GM18858 (cell line): ENCODE data around the gene MICAL2.

Source experiments
- ATAC-seq: cut with Tn5 transposase; IDR thresholded peaks from one replicate; pipeline ENCODE4 v1.9.1; 2021; ENCODE audit not compliant: unreplicated experiment

Gene MICAL2

GRCh38 chr11:12241401-12241800 lies 131.0 kb downstream of the MICAL2 start:
- ATAC-seq, result no peak

GRCh38 chr11:12241971-12242672 lies 131.7 kb downstream of the MICAL2 start:
- ATAC-seq, result no peak

- ATAC-seq, result no peak
Measured at GRCh38 chr11:12242966-12243365, 132.6 kb downstream of the MICAL2 start.

GRCh38 chr11:12243486-12243885 lies 133.1 kb downstream of the MICAL2 start:
- ATAC-seq, result no peak

- ATAC-seq, result no peak
Measured at GRCh38 chr11:12243911-12244550, 133.6 kb downstream of the MICAL2 start.

GRCh38 chr11:12245091-12245490 lies 134.7 kb downstream of the MICAL2 start:
- no peak for ATAC-seq

GRCh38 chr11:12245549-12246016 lies 135.2 kb downstream of the MICAL2 start:
- ATAC-seq, result no peak

GRCh38 chr11:12246147-12246546 lies 135.8 kb downstream of the MICAL2 start:
- no peak for ATAC-seq

- no peak for ATAC-seq
Measured at GRCh38 chr11:12246989-12247388, 136.6 kb downstream of the MICAL2 start.

- ATAC-seq, result no peak
Measured at GRCh38 chr11:12247543-12248254, 137.3 kb downstream of the MICAL2 start.

- ATAC-seq, result no peak
Measured at GRCh38 chr11:12248330-12248729, 137.9 kb downstream of the MICAL2 start.

- no peak for ATAC-seq
Measured at GRCh38 chr11:12249590-12250260, 139.3 kb downstream of the MICAL2 start.

- no peak for ATAC-seq
Measured at GRCh38 chr11:12251666-12252560, 141.5 kb downstream of the MICAL2 start.

- ATAC-seq, result no peak
Measured at GRCh38 chr11:12253843-12254281, 143.5 kb downstream of the MICAL2 start.

- ATAC-seq, result no peak
Measured at GRCh38 chr11:12258451-12258850, 148.1 kb downstream of the MICAL2 start.

- ATAC-seq, result no peak
Measured at GRCh38 chr11:12259956-12260355, 149.6 kb downstream of the MICAL2 start.

- no peak for ATAC-seq
Measured at GRCh38 chr11:12260731-12261521, 150.5 kb downstream of the MICAL2 start.

- ATAC-seq, result no peak
Measured at GRCh38 chr11:12261551-12261950, 151.2 kb downstream of the MICAL2 start.

- ATAC-seq, result no peak
Measured at GRCh38 chr11:12263141-12263693, 152.8 kb downstream of the MICAL2 start.
